Fibroblast of skin of abdomen (primary cell): ENCODE results near the gene C14orf132.
"Not testable (repeated sequence)": the region's sequence is repeated elsewhere in the genome, so short reads cannot be mapped to it uniquely, and the experiment has no call there.

ENCODE experiments used
- DNase-seq: peaks from one replicate; pipeline ENCODE4 v3.0.0-alpha.2; 2013

The C14orf132 gene

DNA sequence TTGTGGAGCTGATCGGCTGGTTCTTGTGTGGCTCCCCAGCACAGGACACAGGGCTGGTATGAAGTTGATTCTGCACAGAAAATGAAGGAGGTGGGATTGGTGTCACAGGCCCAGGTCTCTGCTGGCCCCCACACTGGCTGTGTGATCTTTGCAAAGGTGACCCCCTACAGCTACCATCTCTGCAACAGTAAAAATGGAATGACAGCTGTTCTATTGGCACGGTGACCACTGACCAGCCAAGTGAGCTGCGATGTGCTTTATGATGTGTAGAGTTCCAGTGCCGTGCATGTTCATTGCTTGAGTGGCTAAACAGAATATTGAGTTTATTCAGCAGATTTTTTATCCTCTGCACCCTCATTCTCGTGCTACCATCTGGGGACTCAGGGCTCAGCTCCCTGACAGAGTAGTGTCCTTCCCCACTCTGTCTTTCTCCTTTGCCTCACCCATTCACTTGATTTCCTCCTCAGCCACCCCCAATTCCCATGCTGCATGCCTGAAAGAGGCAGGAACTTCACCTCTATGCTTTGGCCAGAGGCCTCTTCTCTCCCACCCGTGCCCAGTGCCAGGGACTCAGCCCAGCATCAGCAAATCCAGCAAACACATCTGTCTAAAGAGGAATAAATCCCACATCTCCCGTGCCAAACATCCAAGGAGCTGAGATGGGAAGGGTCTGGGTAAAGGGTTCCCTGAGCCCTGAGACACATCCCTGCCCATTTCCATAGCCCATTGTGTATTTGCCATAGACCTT, 21.2 kb downstream of the C14orf132 start:
- no peak for DNase-seq

DNA sequence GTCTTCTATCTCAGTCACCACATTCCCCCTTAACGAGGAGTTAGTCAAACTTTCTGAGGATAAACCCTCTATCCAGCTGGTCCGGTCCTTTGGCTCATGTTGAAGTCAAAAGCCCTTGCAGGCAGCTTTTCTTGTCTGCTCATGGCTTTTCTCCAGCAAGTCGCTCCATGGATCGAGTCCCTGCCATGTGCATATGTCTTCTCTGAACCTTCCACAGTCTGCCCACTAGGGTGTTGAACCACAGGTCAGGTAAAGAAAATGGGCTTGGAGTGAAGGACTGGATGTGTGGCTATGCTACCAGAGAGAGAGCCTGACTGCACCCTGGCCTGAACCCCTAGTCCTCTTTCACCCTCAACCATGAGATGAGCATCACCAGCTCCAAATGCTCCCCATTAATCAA, 22.8 kb downstream of the C14orf132 start:
- no peak for DNase-seq

DNA sequence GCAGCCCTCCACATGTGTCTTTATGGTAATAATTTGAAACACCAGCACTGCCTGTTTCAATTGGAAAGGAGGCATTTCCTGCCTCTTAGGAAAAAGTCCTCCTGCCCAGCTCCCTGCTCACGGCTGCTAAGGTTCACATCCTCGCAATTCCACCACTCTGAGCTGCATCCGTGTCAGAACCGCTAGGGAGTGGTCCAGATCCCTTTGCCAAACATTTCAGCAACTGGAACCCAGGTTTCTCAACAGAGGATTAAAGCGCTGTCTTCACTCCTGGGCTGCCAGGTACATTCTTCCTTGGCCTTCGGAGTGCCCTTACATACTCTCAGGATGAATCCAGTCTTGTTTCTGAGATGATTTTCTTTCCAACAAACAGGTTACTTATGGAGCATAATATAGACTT, 23.3 kb downstream of the C14orf132 start:
- no peak for DNase-seq

DNA sequence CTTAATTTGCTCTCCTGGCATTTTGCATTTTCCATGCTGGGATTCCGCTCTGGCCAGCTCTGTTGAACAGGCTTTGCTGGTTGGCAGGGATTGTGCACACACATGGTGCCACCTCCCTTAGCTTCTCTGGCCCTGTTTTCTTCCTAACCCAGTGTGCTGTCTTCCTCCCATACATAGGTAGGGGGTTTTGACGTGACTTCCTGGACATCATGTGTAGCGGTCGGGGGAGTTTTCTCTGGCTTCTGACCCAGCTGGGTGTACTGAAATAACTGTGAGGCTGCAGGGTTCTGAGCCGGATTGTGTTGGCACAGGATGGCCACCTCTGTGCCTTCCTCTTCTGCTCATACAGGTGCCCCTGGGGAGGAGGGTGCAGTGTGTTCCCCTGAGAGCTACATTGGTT, 25.7 kb downstream of the C14orf132 start:
- DNase-seq: no peak

DNA sequence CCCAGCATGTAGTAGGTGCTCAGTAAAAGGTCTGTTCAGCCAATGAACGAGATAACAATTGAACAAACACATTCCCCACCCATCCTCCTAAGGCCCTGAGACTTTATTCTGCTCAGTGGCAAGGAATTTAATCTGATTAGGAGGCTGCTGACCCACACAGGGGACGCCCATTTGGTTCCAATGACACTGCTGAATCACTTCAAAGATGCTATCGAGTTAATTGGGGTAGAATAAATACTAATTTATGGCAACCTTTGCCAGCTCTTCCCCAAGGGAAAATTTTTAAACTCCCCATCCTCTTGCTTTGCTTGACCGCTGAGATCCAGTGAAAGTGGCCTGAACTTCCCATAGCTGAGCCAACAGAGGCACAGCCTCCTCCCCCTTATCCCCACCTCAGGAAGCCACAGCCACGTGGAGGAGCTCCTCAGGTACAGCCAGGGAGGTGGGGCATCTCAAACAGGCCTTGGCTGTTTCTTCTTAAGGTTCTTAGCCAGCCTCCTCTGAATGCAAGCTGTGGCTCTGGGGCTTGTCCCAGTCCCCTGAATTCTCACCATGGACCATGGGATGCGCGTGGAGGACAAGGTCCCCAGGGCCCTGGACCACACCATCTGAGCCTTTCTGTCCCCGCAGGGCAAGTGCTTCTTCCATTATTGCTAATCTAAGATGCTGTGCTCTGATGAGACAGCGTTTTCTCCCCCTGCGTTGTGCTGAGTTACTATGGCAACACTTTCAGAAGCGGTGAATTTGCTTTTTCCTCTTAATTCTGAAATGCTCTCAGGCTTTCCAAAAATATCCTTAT, 26.7 kb downstream of the C14orf132 start:
- no peak for DNase-seq

DNA sequence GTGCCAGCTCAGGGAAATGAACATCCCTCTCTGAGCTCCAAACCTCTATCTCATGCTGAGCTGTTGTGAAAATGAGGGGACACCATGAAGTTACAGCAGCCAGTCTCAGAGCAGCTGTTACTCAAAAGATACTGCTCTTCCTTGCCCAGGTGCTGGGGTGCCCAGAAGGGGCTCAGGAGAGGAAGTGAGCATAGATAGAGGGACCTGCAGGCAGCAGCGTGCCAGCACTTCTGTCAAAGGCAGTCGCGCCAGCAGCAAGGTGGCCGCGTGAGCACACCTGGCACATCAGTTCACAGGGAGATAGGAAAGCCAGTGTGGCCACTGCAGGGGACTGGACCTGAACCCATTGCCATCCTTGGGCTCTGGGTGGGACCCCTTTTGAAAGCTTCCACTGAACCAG, 27.8 kb downstream of the C14orf132 start:
- DNase-seq: no peak

DNA sequence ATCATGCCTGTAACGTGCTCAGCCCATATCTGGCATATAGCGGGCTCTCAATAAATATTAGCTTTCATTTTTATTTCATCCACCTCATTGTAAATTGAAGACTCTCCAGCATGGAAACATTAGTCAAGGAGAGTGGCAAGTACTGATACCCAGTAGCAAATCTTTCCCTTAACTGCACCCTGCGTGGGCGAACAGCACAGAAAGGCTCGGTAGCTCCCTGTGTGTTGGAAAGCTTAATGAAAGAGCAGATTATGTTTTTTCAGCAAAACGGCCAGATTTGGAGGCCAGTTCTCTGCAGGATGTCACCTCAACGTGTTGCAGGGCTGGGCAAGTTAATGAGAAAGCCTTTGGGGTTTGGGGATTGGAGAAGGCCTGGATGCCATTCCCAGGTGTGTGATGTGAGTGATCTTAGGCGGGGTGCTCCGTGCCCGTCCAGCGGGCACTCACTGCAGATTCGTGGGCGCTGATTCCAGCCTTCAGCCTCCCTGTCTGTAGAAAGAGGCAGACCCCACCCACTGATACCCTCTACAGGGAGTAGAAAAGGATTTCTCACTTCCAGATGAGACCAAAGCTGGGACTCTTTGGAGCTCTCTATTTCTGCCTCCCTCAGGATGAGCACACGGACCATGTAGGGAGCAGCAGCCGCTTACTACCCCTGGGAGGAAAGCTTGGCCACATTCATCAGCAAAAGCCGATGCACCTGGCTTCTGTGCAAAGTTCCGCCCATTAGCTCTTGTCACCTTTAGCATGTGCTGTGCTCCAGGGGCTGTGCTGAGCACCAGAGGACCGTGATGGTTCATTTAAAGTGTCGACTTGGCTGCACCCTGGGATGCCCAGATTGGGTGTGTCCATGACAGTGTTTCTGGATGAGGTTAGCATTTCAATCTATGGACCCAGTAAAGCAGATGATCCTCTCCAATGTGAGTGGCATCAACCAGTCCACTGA, 29.1 kb downstream of the C14orf132 start:
- no peak for DNase-seq

DNA sequence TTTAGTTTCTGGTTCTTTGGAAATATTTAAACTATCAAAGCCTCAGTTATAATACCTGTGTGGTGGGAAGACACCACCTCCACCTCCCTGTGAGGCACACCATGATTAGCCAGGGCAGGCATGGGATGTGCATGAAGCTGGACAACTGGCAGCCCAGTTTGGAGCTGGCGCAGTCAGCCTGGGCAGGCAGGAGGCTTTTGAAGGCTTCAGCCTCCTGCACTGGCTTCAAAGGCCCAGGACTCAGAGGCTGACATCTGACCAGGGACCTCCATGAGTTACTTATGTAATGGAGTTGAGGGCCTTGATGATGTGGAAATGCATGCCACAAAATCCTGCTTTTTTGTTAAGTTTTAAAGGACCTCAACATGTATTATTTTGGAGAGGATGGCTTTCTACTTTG, 30.3 kb downstream of the C14orf132 start:
- no peak for DNase-seq

DNA sequence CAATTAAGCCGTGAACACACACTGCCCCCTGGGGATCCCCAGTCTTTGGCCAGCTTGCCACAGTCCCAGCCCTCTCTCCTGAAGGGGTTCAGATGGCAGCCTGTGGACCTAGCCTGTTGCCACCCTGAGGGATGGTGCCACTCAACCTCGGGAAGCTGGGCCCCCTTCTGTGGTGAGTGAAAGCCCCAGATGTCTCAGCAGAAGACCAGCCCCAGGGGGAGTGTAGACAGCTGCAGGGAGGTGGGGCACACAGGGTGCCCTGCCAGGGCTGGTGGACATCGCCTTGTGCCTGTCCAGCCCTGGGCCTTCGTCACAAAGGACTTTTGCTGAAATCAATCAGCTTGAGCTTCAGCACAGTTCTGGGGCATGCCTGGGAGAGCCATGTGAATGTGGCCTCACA, 32.4 kb downstream of the C14orf132 start:
- DNase-seq: no peak

DNA sequence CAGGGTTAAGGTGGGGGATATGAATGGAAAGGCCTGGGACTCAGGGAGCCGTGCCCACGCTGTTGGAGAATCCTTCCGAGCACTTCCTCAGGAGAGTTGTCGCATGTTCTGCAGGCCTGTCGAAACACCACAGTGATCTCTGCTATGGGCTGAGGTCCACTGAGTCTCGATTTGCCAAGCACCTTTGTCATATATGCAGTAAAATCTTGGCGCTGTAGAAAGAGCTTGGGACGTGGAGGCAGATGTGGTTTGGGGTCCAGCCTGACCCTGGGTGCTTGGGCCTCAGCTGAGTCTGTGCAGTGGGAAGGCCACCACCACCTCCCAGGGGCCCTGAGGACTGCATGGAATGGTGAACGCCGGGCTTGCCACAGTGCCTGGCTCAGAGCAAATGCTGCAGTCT, 32.9 kb downstream of the C14orf132 start:
- DNase-seq: no peak

DNA sequence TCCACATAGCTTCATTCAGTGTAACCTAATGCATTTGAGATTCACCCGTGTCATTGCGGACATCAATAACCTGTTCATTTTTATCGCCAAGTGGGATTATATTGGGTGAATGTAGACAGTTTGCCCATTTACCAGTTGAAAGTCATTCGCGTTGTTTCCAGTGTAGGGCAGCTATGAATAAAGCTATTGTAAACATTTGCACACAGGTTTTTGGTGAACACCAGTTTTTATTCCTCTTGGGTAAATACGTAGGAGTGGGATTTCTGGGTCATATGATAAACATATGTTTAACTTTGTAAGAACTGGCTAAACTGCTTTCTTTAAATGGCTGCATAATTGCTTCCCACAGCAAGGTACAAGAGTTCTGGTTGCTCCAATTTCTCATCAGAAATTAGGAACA, 33.6 kb downstream of the C14orf132 start:
- no peak for DNase-seq

DNA sequence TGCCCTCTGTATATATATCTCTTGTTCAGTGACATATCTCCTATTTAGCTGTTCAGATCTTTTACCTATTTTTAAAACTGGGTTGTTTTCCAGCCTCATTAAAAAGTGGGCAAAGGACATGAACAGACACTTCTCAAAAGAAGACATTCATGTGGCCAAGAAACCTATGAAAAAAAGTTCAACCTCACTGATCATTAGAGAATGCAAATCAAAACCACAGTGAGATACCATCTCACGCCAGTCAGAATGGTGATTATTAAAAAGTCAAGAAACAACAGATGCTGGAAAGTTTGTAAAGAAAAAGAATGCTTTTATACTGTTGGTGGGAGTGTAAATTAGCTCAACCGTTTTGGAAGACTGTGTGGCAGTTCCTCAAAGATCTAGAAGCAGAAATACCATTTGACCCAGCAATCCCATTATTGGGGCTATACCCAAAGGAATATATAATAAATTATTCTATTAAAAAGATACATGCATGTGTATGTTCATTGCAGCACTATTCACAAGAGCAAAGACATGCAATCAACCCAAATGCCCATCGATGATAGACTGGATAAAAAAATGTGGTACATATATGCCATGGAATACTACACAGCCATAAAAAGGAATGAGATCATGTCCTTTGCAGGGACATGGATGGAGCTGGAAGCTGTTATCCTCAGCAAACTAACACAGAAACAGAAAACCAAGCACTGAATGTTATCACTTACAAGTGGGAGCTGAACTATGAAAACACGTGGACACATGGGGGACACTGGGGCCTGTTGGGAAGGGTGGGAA, 34.3 kb downstream of the C14orf132 start:
- DNase-seq: not testable (repeated sequence)

DNA sequence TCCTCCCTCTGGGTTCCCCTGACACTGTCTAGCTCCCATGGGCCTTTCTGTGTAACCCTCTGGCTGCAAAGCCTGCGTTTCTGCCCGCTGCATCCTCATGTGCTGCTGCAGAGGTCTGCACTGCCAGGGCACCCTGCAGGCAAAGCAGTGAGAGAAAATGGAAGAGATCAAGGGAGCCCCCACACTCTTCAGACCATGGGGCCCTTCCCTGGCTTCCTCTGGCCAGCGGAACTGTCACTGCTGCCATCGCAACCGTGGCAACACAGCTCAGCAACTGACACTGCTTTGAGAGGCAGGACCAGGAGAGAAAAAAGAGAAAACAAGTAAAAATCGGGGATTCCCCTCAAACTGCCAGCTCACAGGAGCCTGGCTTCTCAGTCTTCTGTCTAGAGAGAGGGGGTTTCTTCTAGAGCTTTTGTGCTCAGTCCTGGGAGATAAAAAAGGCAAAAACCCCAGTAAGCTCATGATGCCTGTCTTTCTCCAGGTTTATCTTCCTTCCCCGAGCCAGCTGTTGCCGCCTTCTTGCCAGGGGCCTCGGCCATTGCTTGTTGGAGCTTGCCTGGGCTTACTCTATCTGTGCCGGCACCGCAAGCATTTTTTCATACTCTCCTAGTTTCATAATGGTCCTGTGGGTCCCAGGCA, 38.9 kb downstream of the C14orf132 start:
- no peak for DNase-seq

DNA sequence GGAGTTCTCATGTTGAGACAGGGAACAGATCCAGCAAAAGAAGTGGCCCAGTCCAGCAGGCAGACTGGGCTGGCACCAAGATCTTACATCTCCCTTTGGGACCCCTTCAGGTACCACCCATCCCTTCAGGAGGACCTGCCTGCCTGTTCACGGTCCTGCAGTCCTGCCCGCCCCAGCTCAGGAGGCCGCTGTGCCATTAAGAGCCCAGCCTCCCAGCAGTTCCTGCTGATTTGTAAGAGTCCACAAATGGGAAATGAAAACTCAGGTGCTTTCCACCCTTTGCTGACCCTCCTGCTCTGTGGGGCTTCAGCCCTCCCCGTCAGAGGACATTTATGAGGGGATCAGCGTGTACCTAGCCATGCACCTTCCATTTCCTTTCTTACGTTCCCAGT, 39.5 kb downstream of the C14orf132 start:
- DNase-seq: no peak

DNA sequence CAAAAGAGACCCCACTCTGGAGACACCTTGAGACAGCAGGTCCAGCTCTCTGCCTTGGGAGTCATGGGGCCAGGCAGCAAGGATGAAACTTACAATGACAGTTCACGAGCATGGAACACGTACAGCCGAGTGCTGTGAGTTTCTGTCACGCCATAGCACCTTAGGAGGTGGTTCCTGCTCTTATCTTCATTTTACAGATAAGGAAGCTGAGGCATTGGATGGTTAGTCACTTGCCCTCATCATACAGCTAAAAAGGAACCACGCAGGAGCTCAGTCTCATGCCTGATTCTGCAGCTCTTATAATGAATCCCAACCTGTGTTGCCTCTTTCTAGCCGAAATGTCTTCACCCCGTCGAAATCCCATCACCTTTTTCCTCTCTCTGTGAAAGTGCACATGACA, 39.9 kb downstream of the C14orf132 start:
- DNase-seq: no peak

DNA sequence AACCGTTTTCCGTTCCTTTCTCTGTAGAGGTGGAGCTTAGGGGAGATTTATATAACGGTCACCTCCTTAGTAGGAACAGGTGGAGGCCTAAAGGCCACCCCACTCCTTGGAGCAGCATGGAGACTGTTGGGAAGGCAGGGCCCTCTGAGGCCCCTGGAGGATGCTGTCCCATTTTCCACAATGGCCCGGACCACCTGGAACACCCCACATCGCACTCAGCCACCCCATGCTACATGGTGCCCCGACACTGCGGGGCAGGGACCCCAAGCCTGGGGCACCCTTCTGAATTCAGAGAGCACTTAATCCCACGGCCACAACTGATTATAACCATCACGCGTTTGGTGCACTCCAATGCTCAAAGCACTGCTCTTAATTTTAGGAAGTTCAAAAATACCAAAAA, 41.4 kb downstream of the C14orf132 start:
- no peak for DNase-seq

DNA sequence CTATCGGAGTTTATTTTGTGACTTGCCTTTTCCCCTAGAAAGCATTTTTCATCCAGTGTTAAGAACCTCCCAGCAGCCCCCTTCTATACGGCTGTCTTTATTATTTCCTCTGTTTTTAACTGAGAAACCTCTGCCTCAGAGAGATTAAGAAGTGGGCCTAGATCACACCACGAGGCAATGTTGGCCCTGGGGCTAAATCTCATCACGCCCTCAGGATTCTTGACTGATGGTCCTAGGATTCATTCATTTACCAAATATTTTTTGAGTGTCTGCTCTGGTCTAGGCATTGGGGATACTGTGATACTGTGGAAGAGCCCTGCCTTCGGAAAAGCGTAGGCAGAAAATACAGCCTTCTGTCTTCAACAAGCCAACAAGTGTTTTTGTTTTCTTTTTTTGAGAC, 42.1 kb downstream of the C14orf132 start:
- DNase-seq: no peak

DNA sequence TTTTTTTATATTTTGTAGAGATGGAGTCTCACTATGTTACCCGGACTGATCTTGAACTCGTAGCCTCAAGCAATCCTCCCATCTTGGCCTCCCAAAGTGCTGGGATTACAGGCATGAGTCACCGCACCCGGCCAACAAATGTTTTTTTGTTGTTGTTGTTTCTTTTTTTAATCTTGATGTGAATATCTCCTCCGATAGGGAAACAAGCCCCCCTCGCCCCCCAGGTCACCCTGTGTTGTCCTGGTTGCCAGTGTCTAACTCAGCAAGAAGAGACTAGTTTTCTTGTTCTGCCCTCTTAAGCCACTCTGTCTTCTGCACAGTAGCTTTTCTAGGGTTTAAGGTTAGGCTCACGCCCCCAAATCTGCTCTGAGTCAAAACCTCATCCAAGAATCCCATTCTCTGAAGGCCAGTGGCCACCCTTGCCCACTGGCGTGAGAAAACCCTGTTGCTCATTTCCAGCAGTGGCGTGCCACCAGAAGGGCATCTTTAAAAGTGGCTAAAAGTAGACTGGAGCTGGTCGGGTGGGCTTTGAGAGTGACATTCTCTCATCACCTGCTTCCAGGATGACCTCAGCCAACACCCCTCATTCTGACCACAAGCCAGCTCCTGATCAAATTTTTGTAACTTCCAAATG, 42.7 kb downstream of the C14orf132 start:
- no peak for DNase-seq

DNA sequence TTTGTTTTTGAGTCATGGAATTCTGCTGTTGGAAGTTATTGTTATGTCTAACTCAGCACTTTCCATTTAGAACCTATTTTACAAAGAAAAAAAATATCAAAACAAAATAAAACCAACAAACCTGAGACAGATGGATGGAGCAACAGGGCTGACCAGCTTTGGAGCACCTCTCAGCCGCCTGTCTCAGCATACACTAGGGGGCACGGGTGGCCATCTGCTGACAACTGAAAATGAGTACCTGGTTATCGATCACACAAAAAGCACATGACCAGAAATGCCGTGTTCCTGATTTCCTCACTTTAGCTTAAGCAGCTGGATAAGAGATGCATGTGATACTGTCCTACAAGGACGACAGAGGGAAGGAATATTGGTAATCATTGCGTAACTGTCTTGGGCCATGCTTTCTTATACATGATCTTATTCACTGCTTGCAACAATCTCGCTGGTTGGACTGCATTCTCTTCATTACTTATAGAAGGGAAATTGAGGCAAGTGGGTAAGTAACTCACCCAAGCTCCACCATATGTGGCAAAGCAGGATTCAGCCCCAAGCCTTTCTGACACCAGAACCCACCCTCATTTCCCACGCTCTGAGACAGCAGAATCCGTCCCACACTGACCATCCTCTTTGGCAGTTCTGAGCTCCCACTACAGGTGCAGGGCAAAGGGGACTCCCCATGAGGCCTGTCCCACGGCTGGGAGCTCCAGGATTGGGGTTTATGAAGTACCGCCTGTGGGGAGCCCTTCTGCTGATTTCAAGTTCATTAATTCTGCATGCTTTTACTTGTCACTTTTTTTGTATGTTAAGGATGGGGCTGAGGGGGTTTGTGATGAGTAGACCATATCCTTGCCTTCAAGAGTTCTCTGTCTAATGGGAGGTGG, 43.5 kb downstream of the C14orf132 start:
- DNase-seq: no peak

DNA sequence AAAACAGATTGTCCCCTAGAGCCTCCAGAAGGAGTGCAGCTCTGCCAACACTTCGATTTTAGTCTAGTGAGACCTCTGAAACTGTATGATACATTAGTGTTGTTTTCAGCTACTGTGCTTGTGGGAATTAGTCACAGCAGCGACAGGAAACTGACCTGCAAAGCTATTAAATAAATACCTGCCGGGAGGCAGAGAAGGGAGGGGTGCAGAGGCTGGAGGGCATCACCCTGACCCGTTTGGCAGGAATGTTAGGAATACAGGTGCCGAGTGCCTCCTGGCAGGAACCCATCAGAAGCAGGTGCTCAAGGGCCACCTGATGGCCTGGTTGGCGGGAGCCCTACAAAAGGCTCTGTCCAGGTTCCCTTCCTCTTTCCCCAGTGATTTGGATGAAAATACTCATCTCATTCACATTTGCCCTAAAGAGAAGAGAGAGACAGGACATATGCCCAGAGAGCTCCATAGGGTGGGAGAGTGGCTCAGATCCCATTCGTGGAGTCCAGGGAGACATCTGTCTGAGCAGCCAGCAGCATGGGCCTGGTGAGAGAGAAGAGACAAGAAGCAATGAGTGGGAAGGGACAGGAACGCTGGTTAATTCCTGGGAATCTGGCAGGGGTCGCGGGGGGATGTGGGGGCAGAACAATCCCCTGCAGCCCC, 44.6 kb downstream of the C14orf132 start:
- DNase-seq: no peak
